ENCODE results near the gene OR4N2. TPM values are rescaled to one million over a fixed set of nuclear protein-coding genes. Genes with fewer than 3 reads are reported as not detected.
"Not testable (repeated sequence)": the region's sequence is repeated elsewhere in the genome, so short reads cannot be mapped to it uniquely, and the experiment has no call there.

The OR4N2 gene
- total RNA-seq, 1 experiment from 2014 or later: not detected

DNA sequence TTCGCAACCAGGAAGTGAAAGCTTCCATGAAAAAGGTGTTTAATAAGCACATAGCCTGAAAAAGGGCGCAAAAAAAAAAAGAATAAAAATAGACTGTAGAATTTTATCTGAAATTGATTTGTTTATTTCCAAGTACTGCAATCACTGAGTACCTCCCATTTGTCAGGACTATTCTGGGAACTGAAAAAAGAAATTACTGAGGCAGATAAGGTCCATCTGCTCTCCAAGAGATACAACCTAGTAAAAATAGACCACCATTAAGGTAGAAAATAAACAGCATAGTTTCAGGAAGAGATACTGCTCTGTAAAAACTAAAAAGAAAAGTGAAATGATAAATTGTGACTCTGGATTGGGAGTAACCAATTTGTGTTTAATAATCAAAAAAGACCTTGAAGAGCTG is 24.7 kb downstream of the OR4N2 start:
- H3K79me2 ChIP-seq (ENCODE audit: low read length): no peaks in the 10 kb centered on the region
- H3F3A ChIP-seq (ENCODE audit: low read length, unreplicated experiment): no peaks in the 10 kb centered on the region
- no peak overlapping the region for H2AFZ ChIP-seq (ENCODE audit: low read length)
- no peak overlapping the region for H3K4me3 ChIP-seq (ENCODE audit: low read length)
- ATAC-seq (no peak), DNase-seq (no peak)
- no peaks in the 10 kb centered on the region for H3K4me1 ChIP-seq (ENCODE audit: insufficient read depth, low read length)
- ChIA-PET POLR2A (ENCODE audit: unreplicated experiment) (no interaction called here), CTCF (no interaction called here)
- no TSS peak for BruUV-seq (replicated peaks)
- no peak overlapping the region for H3K9ac ChIP-seq (ENCODE audit: low read length)
- H3K4me2 ChIP-seq (ENCODE audit: low read length): no peak overlapping the region
- no peaks in the 10 kb centered on the region for H3K9me2 ChIP-seq (replicated peaks; ENCODE audit: low read length)
- TF ChIP-seq, protein P1, sequence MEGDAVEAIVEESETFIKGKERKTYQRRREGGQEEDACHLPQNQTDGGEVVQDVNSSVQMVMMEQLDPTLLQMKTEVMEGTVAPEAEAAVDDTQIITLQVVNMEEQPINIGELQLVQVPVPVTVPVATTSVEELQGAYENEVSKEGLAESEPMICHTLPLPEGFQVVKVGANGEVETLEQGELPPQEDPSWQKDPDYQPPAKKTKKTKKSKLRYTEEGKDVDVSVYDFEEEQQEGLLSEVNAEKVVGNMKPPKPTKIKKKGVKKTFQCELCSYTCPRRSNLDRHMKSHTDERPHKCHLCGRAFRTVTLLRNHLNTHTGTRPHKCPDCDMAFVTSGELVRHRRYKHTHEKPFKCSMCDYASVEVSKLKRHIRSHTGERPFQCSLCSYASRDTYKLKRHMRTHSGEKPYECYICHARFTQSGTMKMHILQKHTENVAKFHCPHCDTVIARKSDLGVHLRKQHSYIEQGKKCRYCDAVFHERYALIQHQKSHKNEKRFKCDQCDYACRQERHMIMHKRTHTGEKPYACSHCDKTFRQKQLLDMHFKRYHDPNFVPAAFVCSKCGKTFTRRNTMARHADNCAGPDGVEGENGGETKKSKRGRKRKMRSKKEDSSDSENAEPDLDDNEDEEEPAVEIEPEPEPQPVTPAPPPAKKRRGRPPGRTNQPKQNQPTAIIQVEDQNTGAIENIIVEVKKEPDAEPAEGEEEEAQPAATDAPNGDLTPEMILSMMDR (conservative IDR thresholded peaks at IDR 0.05; ENCODE audit: low read depth, low read length): no peak
- TF ChIP-seq EZH2 (IDR thresholded peaks at IDR 0.05; ENCODE audit: low read length, unreplicated experiment): no peak
- intact Hi-C loops (cut with micrococcal nuclease): no loop called here
- H3K27me3 ChIP-seq (ENCODE audit: low read length): no peaks in the 10 kb centered on the region
- H3K36me3 ChIP-seq (ENCODE audit: low read depth, low read length): no peaks in the 10 kb centered on the region
- peaks cover 9% of the 10 kb centered on the region; the same call in 1 of the 2 replicates for H3K9me3 ChIP-seq (ENCODE audit: low read length)
- H3K27ac ChIP-seq (ENCODE audit: low read length): no peak overlapping the region
- H4K20me1 ChIP-seq (ENCODE audit: low read length): no peaks in the 10 kb centered on the region

DNA sequence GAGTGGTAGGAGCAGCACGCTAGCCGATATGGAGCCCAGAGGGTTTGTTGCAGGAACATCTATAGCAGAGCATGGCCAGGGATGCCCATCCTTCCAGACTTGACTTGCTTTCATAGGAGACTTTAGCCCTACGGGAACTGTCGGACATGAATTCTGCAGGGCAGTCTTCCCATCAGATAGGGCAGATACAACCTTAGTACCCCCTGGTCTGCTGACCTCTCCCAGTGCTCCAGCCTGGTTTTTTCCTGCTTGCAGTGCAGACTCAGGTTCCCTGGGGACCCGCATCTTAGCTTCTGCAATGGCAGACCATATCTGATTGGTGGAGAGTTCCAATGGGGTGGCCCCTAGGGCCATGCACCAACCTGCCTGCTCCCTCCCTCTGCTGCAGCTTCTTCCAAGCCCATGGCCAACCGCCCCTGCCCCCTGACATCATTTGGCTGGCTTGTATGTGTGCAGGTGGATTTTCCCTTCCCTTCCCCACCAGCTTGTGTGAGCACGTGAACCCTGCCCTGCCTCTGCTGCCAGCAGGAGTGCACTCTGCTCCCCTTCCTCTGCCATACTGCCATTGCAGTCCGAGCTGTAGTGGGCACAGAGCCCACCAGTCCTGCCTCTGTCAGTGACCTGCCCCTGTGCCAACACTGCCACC is 30.8 kb downstream of the OR4N2 start:
- intact Hi-C loops (cut with micrococcal nuclease): not testable (repeated sequence)

DNA sequence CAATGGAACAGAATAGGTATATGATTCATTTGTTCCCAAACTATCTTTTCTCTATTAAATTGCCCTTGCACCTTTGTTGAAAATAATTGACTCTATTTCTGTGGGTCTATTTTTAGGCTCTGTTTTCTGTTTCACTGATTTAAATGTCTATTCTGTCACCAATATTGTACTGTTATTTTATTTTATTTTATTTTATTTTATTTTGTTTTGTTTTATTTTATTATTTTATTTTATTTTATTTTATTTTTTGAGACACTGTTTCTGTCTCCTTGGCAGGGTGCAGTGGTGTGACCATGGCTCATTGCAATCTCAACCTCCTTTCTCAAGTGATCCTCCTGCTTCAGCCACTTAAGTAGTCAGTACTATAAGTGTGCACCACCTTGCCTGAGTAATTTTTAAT is 34.9 kb downstream of the OR4N2 start:
- Histone ChIP-seq H4K20me1 (ENCODE audit: low read length) (no peaks in the 10 kb centered on the region), H3K9me3 (ENCODE audit: low read length) (peaks cover 41% of the 10 kb centered on the region), H3K9me2 (replicated peaks; ENCODE audit: low read length) (no peaks in the 10 kb centered on the region), H3K27me3 (ENCODE audit: low read length) (no peaks in the 10 kb centered on the region; the same call in 1 of the 2 replicates), H3K9ac (ENCODE audit: low read length) (no peak overlapping the region), H3K4me3 (ENCODE audit: low read length) (no peak overlapping the region), H2AFZ (ENCODE audit: low read length) (no peak overlapping the region), H3K36me3 (ENCODE audit: low read depth, low read length) (no peaks in the 10 kb centered on the region), H3K4me2 (ENCODE audit: low read length) (no peak overlapping the region), H3K27ac (ENCODE audit: low read length) (no peak overlapping the region), H3K79me2 (ENCODE audit: low read length) (no peaks in the 10 kb centered on the region), H3K4me1 (ENCODE audit: insufficient read depth, low read length) (no peaks in the 10 kb centered on the region), H3F3A (ENCODE audit: low read length, unreplicated experiment) (no peaks in the 10 kb centered on the region)
- intact Hi-C loops (cut with micrococcal nuclease): no loop called here
- DNase-seq (no peak), ATAC-seq (no peak)
- no TSS peak for BruUV-seq (replicated peaks)
- ChIA-PET POLR2A (ENCODE audit: unreplicated experiment) (no interaction called here), CTCF (no interaction called here)
- TF ChIP-seq EZH2phosphoT487 (IDR thresholded peaks at IDR 0.05; ENCODE audit: borderline replicate concordance, low read length): no peak
- TF ChIP-seq, protein P1 (conservative IDR thresholded peaks at IDR 0.05; ENCODE audit: low read depth, low read length): no peak
- TF ChIP-seq EZH2 (IDR thresholded peaks at IDR 0.05; ENCODE audit: low read length, unreplicated experiment): no peak

More for the DNA sequence above, 30.8 kb downstream of the OR4N2 start:
- H3K9me2 ChIP-seq (replicated peaks; ENCODE audit: low read length); H3K27me3 ChIP-seq (ENCODE audit: low read length); H3F3A ChIP-seq (ENCODE audit: low read length, unreplicated experiment); H4K20me1 ChIP-seq (ENCODE audit: low read length); H3K36me3 ChIP-seq (ENCODE audit: low read depth, low read length); H3K4me1 ChIP-seq (ENCODE audit: insufficient read depth, low read length); H3K79me2 ChIP-seq (ENCODE audit: low read length); POLR2A ChIA-PET (ENCODE audit: unreplicated experiment); ATAC-seq; DNase-seq; H2AFZ ChIP-seq (ENCODE audit: low read length); H3K9ac ChIP-seq (ENCODE audit: low read length); H3K27ac ChIP-seq (ENCODE audit: low read length); CTCF ChIA-PET; H3K4me2 ChIP-seq (ENCODE audit: low read length); BruUV-seq (replicated peaks); H3K4me3 ChIP-seq (ENCODE audit: low read length): not testable (repeated sequence)
- peaks cover 40% of the 10 kb centered on the region for H3K9me3 ChIP-seq (ENCODE audit: low read length)

Measured in PC-3 (cell line).